ENCODE data around the gene MAML2. TPM values are rescaled to one million over a fixed set of nuclear protein-coding genes. Genes with fewer than 3 reads are reported as not detected.
A peak's percentile ranks its signal among the peaks of the same experiment; 100 is the strongest.

The MAML2 gene
- total RNA-seq, 1 donor from 2014 or later = 31.5 TPM

GRCh38 chr11:96001037-96001436, 342.0 kb downstream of the MAML2 start:
- no peaks in the 10 kb centered on the region for H3K27me3 ChIP-seq (ENCODE audit: low read depth)
- no peak overlapping the region for H3K4me3 ChIP-seq
- peaks cover 21% of the 10 kb centered on the region for H3K4me1 ChIP-seq
- DNase-seq = no peak
- H3K36me3 ChIP-seq = no peaks in the 10 kb centered on the region
- H3K9me3 ChIP-seq = no peaks in the 10 kb centered on the region
- peak; percentile 77 to 86 for ATAC-seq
- intact Hi-C loops (cut with DNase I) = no loop called here
- TF ChIP-seq CTCF (IDR thresholded peaks at IDR 0.05) = no peak
- peak overlapping the region; percentile 46 for H3K27ac ChIP-seq

- TF ChIP-seq CTCF (IDR thresholded peaks at IDR 0.05) = no peak
- Histone ChIP-seq H3K9me3 (no peaks in the 10 kb centered on the region), H3K27me3 (ENCODE audit: low read depth) (no peaks in the 10 kb centered on the region), H3K4me3 (peak overlapping the region; percentile 10), H3K27ac (peak overlapping the region; percentile 46), H3K36me3 (no peaks in the 10 kb centered on the region), H3K4me1 (peaks cover 21% of the 10 kb centered on the region)
- intact Hi-C loops (cut with DNase I) = no loop called here
- DNase-seq (no peak), ATAC-seq (peak in 1 of 2 donors; percentile 39)
These were observed 343.1 kb downstream of the MAML2 start for GRCh38 chr11:95999711-96000406.

GRCh38 chr11:95996621-95997235, 346.3 kb downstream of the MAML2 start:
- DNase-seq = no peak
- H3K27me3 ChIP-seq (ENCODE audit: low read depth) = no peaks in the 10 kb centered on the region
- H3K27ac ChIP-seq = no peak overlapping the region
- H3K9me3 ChIP-seq = no peaks in the 10 kb centered on the region
- intact Hi-C loops (cut with DNase I) = no loop called here
- H3K4me1 ChIP-seq = peaks cover 23% of the 10 kb centered on the region
- no peak for TF ChIP-seq CTCF (IDR thresholded peaks at IDR 0.05)
- ATAC-seq = no peak
- H3K4me3 ChIP-seq = no peak overlapping the region
- no peaks in the 10 kb centered on the region for H3K36me3 ChIP-seq

- Histone ChIP-seq H3K36me3 (no peaks in the 10 kb centered on the region), H3K9me3 (no peaks in the 10 kb centered on the region), H3K4me1 (peaks cover 27% of the 10 kb centered on the region), H3K27ac (no peak overlapping the region), H3K4me3 (no peak overlapping the region), H3K27me3 (ENCODE audit: low read depth) (no peaks in the 10 kb centered on the region)
- intact Hi-C loops (cut with DNase I) = no loop called here
- DNase-seq (no peak), ATAC-seq (peak in 1 of 2 donors; percentile 8)
- TF ChIP-seq CTCF (IDR thresholded peaks at IDR 0.05) = no peak
These were observed 348.7 kb downstream of the MAML2 start for GRCh38 chr11:95994329-95994728.

- intact Hi-C loops (cut with DNase I) = no loop called here
- H3K4me1 ChIP-seq = peaks cover 22% of the 10 kb centered on the region
- no peaks in the 10 kb centered on the region for H3K27me3 ChIP-seq (ENCODE audit: low read depth)
- no peak overlapping the region for H3K27ac ChIP-seq
- DNase-seq (no peak), ATAC-seq (no peak)
- H3K9me3 ChIP-seq = no peaks in the 10 kb centered on the region
- no peak overlapping the region for H3K4me3 ChIP-seq
- H3K36me3 ChIP-seq = peaks cover 6% of the 10 kb centered on the region
- no peak for TF ChIP-seq CTCF (IDR thresholded peaks at IDR 0.05)
These were observed 349.3 kb downstream of the MAML2 start for GRCh38 chr11:95993438-95994298.
